GM12864 (cell line): ENCODE data around the gene NPFFR1.

Experiments
- DNase-seq: peaks from one replicate; pipeline ENCODE4 v3.0.0-alpha.2; 2011; ENCODE audit warnings: low read depth
- H3K4me3 ChIP-seq: 2 replicates; pipeline ENCODE4 v1.5.1; 2011; ENCODE audit warnings: mild to moderate bottlenecking, low read depth, low read length, control low read depth
- TF ChIP-seq, protein P1 (sequence below): IDR thresholded peaks from 2 replicates; pipeline ENCODE4 v1.5.1; 2011; ENCODE audit warnings: low read depth, mild to moderate bottlenecking, moderate library complexity, low read length, control low read depth, inconsistent platforms; ENCODE audit errors: missing control alignments

The NPFFR1 gene

DNA sequence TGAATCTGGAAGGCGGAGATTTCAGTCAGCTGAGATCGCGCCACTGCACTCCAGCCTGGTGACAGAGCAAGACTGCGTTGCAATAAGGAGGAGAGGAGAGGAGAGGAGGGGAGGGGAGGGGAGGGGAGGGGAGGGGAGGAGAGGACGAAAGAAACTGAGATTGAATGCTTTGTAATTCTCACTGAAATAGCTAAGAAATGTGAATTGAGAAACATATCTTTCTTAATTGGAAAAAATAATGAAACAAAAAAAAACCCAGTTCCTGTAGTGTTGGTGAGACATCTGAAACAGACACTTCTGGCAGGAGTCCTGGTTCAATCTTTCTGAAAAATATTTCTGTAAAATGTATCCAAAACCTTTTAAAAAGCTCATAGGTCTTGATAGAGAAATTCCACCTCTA, 77.0 kb downstream of the NPFFR1 start:
- TF ChIP-seq, protein P1, sequence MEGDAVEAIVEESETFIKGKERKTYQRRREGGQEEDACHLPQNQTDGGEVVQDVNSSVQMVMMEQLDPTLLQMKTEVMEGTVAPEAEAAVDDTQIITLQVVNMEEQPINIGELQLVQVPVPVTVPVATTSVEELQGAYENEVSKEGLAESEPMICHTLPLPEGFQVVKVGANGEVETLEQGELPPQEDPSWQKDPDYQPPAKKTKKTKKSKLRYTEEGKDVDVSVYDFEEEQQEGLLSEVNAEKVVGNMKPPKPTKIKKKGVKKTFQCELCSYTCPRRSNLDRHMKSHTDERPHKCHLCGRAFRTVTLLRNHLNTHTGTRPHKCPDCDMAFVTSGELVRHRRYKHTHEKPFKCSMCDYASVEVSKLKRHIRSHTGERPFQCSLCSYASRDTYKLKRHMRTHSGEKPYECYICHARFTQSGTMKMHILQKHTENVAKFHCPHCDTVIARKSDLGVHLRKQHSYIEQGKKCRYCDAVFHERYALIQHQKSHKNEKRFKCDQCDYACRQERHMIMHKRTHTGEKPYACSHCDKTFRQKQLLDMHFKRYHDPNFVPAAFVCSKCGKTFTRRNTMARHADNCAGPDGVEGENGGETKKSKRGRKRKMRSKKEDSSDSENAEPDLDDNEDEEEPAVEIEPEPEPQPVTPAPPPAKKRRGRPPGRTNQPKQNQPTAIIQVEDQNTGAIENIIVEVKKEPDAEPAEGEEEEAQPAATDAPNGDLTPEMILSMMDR: no peak
- DNase-seq: no peak
- no peak overlapping the region for H3K4me3 ChIP-seq

- H3K4me3 ChIP-seq: no peak overlapping the region
- no peak for DNase-seq
- TF ChIP-seq, protein P1: no peak
Observed at GRCh38 chr10:70201105-70201504, 82.7 kb downstream of the NPFFR1 start.

DNA sequence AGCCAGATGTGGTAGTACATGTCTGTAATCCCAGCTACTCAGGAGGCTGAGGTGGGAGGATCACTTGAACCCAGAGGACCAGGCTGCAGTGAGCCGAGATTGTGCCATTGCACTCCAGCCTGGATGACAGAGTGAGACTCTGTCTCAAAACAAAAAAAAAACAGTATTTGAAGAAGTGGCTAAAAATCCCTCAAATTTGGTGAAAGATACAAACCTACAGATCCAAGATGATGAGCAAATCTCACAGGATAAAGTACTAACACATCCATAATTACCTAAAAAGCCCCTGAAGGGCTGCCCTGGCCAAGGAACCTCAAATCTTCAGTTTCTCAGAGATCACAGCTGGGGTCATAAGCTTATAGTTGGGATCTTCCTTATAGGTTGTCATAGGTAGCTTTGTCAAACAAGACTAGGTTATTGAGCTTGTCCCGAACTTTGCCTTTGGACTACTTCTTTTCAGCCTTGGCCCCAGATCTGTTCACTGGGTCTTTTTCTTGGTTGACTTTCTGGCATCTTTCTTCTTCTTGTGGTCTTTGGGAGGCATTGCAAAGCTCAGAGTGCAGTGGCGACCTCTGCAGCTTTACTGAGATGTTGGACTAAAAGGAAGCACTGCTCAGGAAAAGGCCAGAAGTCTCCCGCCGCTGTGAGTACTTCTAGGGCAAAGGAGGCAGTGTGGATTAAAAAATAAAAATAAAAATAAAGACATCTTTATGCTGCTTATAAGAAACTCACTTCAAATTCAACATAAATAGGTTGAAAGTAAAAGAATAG, 84.9 kb downstream of the NPFFR1 start:
- H3K4me3 ChIP-seq: no peak overlapping the region
- TF ChIP-seq, protein P1: no peak
- DNase-seq: no peak
